Stimulated activated CD4-positive, alpha-beta T cell treated with anti-CD3 and anti-CD28 coated beads, Interleukin-1b, Interleukin-23, amount 100 ng/mL, for 1 hour (primary cell): ENCODE data around the gene DPF1.

Source experiments
- DNase-seq, 2 donors: peaks; one replicate each; pipeline ENCODE4 v3.0.0-alpha.2; 2020; ENCODE audit warnings: low read depth in 2 of 2

Gene DPF1

GRCh38 chr19:38164526-38164925 is 59.5 kb downstream of the DPF1 start:
- no peak for DNase-seq

- DNase-seq = no peak
These were observed 60.4 kb downstream of the DPF1 start for GRCh38 chr19:38163419-38164290.

GRCh38 chr19:38162632-38163031 is 61.4 kb downstream of the DPF1 start:
- no peak for DNase-seq

GRCh38 chr19:38162094-38162493 is 61.9 kb downstream of the DPF1 start:
- no peak for DNase-seq
